Activated gamma-delta T cell (primary cell): ENCODE results near the gene MDM2.
"Not testable (repeated sequence)": the region's sequence is repeated elsewhere in the genome, so short reads cannot be mapped to it uniquely, and the experiment has no call there.

ENCODE experiments used
- DNase-seq: peaks from one replicate; lab custom pipeline; 2025; lab: John Stamatoyannopoulos, UW

Gene MDM2

DNA sequence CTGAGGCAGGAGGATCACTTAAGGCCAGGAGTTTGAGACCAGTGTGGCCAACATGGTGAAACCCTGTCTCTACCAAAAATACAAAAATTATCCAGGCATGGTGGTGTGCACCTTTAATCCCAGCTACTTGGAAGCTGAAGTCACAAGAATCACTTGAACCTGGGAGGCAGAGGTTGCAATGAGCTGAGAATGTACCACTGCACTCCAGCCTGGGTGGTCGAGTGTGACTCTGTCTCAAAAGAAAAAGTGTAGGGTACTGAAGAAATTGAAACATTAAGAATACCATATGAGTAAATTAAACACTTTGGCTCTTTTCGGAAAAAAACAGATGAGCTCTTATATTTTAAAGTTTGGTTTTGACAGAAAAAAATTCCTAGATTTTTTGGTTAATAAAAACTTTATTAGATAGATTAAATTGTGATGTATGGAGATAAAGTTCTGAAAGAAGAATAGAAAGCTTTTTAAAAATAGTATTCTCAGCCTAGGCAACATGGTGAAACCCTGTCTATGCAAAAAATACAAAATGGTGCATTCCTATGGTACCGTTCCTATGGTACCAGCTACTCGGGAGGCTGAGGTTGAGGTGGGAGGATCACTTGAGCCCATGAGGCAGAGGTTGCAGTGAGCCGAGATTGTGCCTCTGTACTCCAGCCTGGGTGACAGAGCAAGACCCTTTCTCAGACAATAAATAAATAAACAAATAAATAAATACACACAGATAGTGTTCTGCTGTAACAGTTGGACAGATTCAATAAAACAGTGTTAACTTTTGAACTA, 20.1 kb downstream of the MDM2 start:
- DNase-seq: no peak

DNA sequence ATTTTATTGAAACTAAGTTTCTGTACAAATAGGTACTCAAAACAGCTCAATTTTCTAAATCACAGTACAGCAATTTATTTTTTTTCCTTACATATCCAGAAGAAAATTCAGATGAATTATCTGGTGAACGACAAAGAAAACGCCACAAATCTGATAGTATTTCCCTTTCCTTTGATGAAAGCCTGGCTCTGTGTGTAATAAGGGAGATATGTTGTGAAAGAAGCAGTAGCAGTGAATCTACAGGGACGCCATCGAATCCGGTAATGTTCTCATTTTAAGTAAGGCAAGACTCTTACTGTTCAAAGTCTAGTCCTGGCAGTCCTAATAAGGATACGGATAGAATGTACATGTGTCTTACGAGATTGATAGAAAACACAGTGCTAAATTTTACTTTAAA, 20.7 kb downstream of the MDM2 start:
- no peak for DNase-seq

DNA sequence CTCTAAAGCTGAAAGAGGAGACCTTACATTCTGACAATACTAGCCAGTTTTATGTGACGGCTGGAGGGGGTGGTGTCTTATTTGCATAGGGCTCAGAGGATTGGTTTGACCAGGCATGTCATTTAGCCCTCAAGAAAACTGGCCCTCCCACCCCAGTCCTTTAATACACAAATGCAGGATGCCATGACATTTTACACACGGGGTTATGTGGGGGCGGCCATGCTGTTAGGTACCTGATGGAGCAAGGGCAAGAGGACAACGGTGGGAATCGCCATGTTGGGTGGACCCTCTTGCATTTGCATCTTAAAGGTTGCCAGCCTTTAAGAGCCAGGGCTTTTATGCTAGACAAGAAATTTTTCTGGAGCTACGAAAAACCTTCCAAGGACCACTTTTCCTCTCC, 23.3 kb downstream of the MDM2 start:
- DNase-seq: no peak

DNA sequence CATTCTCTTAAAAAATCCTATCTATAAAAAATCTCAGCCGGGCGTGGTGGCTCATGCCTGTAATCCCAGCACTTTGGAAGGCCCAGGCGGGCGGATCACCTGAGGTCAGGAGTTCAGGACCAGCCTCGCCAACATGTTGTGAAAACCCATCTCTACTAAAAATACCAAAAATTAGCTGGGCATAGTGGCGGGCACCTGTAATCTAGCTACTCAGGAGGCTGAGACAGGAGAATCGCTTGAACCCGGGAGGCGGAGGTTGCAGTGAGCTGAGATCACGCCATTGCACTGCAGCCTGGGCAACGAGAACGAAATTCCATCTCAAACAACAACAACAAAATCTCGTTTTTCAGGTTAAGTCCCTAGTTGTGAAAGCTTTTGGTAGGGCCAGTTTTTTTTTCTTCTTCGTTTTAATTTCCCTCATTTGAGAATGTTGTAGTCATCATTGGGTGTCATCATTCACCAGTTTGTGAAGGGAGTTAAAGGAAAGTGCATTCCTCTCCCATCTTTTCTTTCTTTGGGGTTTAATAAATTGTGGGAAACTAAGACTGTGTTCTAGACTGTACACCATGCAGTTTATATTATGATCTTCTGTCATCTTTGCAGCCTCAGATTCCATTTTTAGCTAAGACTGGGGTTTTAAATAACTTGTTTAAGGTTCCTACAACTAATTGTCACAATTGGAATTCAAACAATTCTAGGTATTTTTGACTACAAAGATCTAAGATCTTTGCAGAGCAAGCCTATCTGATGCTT, 23.9 kb downstream of the MDM2 start:
- no peak for DNase-seq

DNA sequence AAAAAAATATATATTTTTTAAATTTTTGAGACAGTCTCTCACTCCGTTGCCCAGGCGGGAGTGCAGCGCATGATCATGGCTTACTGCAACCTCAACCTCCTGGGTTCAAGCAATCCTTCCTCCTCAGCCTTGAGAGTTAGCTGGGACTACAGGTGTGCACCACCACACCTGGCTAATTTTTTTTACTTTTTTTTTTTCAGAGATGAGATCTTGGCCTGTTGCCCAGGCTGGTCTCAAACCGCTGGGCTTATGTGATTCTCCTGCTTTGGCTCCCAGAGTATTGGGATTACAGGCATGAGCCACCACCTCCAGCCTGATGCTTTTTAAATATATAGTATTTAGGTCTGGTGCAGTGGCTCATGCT, 24.5 kb downstream of the MDM2 start:
- DNase-seq: no peak

DNA sequence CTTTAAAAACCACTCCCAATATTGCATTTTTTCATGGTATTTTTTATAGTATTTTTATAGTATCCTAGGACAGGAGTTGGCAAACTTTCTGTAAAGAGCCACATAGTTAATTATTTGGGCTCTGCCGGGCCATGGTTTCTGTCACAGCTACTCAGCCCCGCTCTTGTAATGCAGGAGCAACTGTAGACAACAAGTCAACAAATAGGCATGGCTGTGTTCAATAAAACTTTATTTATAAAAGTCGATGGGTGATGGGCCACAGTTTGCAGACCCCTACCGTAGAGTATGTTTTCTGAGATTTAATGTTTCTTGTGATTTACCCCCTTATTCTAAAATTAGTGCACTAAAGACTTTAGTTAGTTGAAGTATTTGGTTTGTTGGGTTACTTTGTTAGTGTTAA, 25.5 kb downstream of the MDM2 start:
- DNase-seq: no peak

DNA sequence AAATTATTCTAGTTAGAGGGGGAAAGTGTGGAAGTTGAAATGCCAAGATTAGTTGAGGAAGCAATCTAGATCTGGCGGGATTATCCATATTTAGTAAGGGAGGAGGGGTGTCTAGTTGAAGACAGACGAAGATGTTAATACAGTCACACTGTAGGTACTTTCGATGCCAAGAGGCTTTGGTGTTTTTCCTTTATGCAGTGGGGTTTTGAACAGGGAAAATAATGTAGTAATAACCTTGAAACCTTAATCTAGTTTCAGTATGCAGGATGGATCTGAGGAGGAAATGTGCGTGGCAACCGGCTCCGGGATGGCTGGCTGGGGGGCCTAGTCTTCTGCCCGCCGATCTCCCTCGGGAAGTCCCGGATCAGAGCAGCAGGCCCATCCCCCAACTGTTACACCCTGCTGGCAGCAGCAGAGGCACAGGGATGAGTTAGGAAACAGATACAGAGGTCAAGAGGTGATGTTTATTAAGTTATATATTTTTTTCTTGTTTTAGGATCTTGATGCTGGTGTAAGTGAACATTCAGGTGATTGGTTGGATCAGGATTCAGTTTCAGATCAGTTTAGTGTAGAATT, 27.4 kb downstream of the MDM2 start:
- no peak for DNase-seq

DNA sequence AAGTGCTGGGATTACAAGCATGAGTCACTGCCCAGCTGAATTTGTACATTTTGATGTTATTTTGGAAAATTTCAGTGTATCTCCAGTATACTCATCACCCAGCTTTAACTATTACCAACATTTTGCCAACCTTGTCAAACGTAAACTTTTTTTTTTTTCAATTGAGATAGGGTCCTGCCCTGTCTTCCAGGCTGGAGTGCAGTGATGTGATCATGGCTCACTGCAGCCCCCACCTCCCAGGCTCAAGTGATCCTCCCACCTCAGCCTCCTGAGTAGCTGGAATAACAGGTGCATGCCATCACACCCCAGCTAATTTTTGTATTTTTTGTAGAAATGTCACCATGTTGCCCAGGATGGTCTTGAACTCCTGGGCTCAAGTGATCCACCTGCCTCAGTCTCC, 29.2 kb downstream of the MDM2 start:
- DNase-seq: no peak

DNA sequence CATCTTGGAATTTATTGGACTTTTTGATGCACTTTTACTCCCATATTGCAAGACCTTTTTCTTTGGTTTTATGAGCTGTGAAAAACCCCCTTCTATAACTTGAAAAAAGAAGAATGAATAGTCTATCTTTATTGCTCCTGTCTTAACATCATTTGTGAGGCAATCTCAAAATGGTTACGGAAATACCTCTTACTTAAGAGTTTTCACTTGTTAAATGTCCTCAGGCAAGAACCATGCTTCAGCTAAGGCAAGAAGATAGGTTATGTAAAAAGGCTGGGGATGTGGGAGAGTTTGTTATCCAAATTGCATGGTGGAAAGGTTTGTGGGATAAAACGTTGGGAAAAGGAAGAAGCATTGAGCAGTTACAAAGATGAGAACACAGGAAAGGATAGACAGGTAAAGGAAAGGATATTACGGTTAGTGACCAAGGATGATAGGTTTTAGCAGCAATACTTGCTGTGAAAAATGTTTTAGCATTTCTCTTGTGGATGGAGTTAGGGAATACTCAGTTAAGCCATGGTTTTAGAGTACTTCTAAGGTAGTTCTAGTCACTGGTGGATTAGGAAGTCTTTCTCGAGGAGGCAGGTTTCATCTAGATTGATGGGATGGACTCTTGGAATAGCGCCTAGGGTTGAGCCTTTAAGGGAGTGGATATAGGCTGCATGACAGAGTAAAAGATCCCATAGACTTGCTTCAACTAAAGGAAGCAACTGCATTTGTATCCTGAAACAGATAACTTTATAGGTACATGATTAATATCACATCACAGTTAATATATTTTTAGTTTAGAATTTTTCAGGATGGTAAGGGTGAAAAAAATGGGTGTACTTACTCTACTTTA, 30.3 kb downstream of the MDM2 start:
- DNase-seq: no peak

DNA sequence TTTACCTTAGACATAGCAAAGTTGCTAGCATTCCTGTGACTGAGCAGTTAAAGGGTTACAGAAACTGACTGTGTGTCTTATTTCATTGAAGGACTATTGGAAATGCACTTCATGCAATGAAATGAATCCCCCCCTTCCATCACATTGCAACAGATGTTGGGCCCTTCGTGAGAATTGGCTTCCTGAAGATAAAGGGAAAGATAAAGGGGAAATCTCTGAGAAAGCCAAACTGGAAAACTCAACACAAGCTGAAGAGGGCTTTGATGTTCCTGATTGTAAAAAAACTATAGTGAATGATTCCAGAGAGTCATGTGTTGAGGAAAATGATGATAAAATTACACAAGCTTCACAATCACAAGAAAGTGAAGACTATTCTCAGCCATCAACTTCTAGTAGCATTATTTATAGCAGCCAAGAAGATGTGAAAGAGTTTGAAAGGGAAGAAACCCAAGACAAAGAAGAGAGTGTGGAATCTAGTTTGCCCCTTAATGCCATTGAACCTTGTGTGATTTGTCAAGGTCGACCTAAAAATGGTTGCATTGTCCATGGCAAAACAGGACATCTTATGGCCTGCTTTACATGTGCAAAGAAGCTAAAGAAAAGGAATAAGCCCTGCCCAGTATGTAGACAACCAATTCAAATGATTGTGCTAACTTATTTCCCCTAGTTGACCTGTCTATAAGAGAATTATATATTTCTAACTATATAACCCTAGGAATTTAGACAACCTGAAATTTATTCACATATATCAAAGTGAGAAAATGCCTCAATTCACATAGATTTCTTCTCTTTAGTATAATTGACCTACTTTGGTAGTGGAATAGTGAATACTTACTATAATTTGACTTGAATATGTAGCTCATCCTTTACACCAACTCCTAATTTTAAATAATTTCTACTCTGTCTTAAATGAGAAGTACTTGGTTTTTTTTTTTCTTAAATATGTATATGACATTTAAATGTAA, 31.5 kb downstream of the MDM2 start:
- no peak for DNase-seq

DNA sequence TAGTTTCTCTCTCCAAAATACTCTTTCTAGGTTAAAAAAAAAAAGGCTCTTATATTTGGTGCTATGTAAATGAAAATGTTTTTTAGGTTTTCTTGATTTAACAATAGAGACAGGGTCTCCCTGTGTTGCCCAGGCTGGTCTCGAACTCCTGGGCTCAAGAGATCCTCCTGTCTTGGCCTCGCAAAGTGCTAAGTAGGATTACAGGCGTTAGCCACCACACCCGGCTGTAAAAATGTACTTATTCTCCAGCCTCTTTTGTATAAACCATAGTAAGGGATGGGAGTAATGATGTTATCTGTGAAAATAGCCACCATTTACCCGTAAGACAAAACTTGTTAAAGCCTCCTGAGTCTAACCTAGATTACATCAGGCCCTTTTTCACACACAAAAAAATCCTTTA, 33.2 kb downstream of the MDM2 start:
- not testable (repeated sequence) for DNase-seq

DNA sequence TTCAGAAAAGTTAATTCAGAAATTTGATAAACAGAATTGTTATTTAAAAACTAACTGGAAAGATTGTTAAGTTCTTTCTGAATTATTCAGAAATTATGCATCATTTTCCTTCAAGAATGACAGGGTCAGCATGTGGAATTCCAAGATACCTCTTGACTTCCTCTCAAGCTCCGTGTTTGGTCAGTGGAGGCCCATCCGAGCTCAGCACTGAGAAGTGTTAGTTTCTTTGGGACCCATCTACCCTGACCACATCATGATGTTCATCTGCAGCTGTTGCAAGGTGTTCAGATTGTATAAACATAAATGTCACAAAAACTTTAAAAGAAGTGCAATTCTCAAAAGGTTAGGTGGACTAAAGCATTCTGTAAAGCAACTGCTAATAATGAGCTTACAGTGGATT, 33.7 kb downstream of the MDM2 start:
- DNase-seq: no peak

DNA sequence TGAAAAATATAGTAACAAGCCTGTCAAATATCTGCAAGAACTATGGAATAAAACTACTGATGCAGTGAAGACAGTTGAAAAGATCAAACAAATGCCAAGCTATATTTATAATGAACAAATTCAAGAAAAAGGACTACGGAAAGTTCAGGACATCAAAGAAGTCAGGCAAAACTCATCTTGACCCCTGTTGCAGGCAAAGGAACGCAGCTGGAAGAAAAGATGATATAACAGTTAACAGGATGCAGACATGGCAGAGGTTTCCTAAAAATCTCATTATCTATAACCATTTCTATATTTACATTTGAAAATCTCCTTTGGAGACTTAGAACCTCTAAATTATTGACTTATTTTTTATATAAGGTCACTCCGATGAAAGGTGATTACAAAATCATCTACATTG, 34.1 kb downstream of the MDM2 start:
- DNase-seq: no peak

DNA sequence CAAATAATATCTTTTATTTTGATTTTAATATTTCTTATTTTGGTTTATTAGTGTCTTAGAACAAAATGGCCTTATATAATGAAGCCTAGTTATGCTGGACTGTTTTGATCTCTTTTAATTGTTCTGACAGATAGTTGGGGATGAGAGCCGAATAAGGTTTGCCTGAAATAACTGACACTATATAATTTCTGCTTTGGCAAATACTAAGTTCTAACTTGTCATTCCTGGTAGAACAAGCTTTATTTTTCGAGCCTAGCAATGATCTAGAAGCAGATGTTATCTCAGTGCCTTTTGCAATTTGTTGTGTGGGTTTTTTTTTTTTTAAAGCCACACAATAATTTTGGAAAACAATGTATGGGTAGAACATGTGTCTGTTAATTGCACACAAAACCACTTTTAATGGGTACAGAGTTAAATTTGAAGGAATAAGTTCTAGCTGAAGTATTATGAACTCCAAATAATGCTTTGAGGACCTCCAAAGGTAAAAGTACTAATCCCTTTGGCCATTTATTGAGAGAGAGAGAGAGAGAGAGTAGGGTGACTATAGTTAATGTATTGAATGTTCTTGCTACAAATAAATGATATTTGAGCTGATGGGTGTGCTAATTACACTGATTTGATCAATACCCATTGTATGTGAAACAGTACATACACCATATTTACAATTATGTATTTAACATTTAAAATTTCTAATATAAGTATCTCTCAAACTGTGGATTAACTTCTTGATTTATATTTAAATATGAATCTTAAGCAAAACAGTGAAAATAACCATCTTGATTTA, 35.0 kb downstream of the MDM2 start:
- no peak for DNase-seq

DNA sequence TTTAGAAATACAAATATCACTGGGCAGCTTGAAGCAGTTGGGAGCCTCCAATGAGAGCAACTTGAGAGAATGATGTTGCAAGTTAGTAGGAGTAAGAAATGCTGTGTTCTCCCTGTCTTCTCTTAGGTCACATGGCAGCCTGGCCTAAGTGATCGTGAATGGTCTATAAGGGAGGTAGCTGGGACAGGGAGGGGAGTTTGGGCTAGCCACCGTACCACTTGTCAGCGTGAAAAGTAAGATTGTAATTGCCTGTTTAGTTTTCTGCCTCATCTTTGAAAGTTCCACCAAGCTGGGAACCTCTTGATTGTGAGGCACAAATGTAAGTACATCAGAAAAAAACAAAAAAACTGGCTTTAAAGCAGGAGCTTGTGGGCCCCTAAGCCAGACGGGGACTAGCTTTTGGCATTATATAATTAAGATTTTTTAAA, 36.4 kb downstream of the MDM2 start:
- no peak for DNase-seq

DNA sequence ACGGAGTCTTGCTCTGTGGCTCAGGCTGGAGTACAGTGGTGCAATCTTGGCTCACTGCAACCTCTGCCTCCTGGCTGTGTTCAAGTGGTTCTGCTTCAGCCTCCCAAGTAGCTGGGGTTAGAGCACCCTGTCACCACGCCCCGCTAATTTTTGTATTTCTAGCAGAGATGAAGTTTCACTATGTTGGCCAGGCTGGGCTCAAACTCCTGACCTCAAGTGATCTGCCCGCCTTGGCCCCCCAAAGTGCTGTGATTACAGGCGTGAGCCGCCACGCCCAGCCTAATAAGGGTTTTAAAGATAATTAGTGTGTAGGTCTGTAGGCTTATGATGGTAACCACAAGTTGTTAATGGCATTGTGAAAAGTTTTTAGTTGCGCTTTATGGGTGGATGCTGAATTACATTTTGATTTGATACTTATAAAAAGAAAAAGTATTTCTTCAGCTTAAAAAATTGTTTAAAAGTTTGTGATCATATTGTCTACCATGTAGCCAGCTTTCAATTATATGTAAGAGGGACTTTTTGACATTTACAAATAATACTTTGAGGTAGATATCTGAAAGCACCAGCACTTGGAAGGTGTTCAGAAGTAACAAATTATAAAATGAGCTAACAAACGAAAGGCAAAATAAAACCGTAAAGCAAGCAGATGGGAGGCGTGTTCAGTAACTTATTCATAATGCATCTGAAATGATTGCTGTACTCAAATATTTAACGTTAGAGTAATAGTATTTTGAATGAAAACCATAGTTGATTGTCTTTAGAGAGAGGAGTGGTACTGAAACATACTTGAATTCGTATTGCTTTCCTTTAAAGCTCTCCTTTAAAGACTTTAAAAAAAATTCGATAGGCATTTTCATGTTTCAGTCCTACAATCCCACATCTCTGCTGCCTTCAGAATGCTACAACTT, 37.1 kb downstream of the MDM2 start:
- DNase-seq: no peak

DNA sequence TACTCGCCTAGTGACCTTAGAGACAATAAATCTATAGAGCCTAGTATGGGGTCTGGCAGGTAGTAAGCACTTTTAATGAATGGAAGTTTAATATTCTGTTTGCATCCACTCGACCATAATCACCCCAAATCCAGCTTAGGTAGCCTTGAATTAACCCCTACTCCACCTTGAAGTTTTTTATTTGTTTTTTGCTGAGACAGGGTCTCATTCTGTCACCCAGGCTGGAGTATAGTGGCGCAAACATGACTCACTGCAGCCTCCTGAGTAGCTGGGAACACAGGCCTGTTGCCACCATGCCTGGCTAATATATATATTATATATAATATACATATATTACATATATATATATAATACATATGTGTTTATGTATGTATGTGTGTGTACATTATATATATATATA, 38.8 kb downstream of the MDM2 start:
- no peak for DNase-seq

DNA sequence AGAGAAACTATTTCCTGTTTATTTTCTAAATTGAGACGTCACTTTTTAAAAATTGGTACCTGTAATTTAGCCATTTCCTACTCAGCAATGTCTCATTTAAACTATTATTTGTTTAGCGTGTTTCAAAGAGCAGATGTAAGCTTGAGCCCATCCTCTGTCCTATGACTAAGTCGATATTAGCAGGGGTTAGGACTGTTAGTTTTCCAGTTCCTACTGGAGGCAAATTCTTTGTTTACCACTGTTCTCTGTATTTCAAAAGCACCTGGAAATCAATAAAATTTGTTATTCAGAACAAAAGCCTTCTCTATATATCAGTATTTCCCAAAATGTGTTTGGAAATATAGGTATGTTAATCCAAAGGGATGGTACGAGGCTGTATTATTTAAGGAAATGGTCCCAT, 42.4 kb downstream of the MDM2 start:
- DNase-seq: no peak

DNA sequence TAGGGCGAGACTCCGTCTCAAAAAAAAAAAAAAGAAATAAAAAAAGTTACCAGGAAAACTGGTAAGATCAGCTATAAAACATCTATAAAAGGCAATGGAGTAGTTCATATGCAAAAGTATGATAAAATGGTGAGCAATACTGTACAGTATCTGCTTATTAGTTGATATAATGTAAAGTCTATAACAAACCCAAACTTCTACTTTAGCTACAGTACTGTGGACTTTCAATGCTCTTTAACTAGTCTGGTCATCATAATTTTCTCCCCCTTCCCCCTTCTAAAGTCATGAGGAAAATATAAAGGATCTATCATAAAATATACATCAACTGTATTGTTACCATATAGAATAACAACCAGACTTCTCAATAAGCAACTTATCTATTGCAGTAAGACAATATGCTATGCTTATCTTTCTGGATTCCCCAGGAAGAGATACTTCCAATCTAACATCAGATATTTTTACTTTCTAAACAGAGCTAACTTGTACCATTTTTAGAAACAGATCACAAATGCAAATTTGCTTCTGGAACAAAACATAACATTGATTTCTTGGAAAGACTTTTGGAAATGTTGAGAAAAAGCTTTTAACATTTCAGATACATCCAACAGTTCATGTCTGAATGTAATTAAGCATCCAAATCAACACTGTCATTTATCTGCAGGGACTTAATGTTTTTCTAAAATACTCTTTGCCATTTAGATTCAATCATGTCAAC, 43.8 kb downstream of the MDM2 start:
- DNase-seq: no peak
